HepG2 (cell line): ENCODE measurements around the gene MLN. TPM values are rescaled to one million over a fixed set of nuclear protein-coding genes. Genes with fewer than 3 reads are reported as not detected.

Source experiments
- AHDC1 ChIP-seq: sonication (generic); formaldehyde crosslinking; IDR thresholded peaks from 2 replicates; pipeline ENCODE4 v1.5.1; 2020; ENCODE audit warnings: mild to moderate bottlenecking, missing genetic modification reagents, borderline replicate concordance
- BRCA1 ChIP-seq: sonication (generic); formaldehyde crosslinking; IDR thresholded peaks from 2 replicates; pipeline ENCODE4 v1.4.0; 2020; ENCODE audit warnings: missing genetic modification reagents
- CEBPZ ChIP-seq: IDR thresholded peaks from 2 replicates; pipeline ENCODE4 v1.6.1; 2012; ENCODE audit warnings: low read length, improper control_type of control experiment
- HMGXB3 ChIP-seq: sonication (generic); formaldehyde crosslinking; IDR thresholded peaks from 2 replicates; pipeline ENCODE4 v1.4.0; 2020; ENCODE audit warnings: missing genetic modification reagents, borderline replicate concordance
- NCOA2 ChIP-seq: sonication (generic); formaldehyde crosslinking; IDR thresholded peaks from 2 replicates; pipeline ENCODE4 v1.8.0; 2022; ENCODE audit warnings: inconsistent platforms
- TCF7 ChIP-seq: sonication (generic); IDR thresholded peaks from 2 replicates; pipeline ENCODE4 v1.6.1; 2016; ENCODE audit warnings: antibody characterized with exemption, low read depth
- ZNF574 ChIP-seq: sonication (generic); formaldehyde crosslinking; IDR thresholded peaks from 2 replicates; pipeline ENCODE4 v1.4.0; 2020; ENCODE audit warnings: missing genetic modification reagents
- polyA plus RNA-seq, 8 experiments: library from polyadenylated mRNA; depleted of rRNA in 3 of 8; stranded (reverse) in 7 of 8; unstranded in 1 of 8; fragments of >200 nt; fragmentation: Illumina TruSeq in 4 of 8; extraction: Trizol in 4 of 8; gene quantifications; 2 replicates each; pipeline versions ENCODE4 v1.2.1 to v1.2.3, GENCODE V29; 2011 to 2016; ENCODE audit warnings: low read depth in 4 of 8, missing spikeins in 1 of 8, mixed read lengths in 1 of 8; ENCODE audit not compliant: insufficient read depth in 1 of 8
- total RNA-seq, 5 experiments: library from RNA; depleted of rRNA; stranded (reverse); fragments of >200 nt; fragmentation: Illumina TruSeq; extraction: Trizol; gene quantifications; 2 replicates each; pipeline ENCODE4 v1.2.3, GENCODE V29; 2016; ENCODE audit warnings: low read depth in 1 of 5

MLN gene
- total and polyA plus RNA-seq, 2 of the 13 experiments (the other 11 are each of a cell fraction or from before 2014, with no cell fraction given): not detected

- TF ChIP-seq ZNF574 (CRISPR knock-in tag) (peak; percentile 42; the same call in 1 of the 2 replicates), TCF7 (no peak), NCOA2 (peak; percentile 66), AHDC1 (CRISPR knock-in tag) (peak; percentile 69; the same call in 1 of the 2 replicates), HMGXB3 (CRISPR knock-in tag) (peak; percentile 69; the same call in 1 of the 2 replicates), BRCA1 (0 out of 2 replicates have a peak, but pooled peaks have one; percentile 25), CEBPZ (no peak)
Measured at GRCh38 chr6:33840048-33840926, 36.5 kb upstream of the MLN start (continued).
